ENCODE results near the gene ZNF860.
"Not testable (repeated sequence)": the region's sequence is repeated elsewhere in the genome, so short reads cannot be mapped to it uniquely, and the experiment has no call there.

ZNF860 gene

DNA sequence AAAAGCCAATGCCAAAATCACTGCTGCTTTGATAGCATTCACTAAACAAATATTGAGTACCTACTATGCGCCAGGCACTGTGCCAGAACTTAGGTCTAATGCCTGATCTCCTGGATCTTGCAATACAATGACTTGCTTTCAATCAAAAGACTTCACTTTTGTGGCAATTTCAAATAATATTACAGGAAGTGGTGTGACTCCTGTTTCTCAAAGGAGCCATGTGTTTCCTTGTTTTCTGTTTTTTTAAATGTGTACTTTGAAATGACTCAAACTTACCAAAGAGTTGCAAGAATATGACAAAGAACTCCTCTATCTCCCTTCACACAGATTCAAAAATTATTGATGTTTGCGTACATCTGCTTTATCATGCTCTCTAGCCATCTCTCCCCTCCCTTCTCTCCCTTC is 18.7 kb upstream of the ZNF860 start:
- DNase-seq = no peak

- DNase-seq = no peak
Observed at GRCh38 chr3:31966978-31967591, 14.5 kb upstream of the ZNF860 start.

- DNase-seq = no peak
Observed at GRCh38 chr3:31967592-31967991, 14.0 kb upstream of the ZNF860 start.

DNA sequence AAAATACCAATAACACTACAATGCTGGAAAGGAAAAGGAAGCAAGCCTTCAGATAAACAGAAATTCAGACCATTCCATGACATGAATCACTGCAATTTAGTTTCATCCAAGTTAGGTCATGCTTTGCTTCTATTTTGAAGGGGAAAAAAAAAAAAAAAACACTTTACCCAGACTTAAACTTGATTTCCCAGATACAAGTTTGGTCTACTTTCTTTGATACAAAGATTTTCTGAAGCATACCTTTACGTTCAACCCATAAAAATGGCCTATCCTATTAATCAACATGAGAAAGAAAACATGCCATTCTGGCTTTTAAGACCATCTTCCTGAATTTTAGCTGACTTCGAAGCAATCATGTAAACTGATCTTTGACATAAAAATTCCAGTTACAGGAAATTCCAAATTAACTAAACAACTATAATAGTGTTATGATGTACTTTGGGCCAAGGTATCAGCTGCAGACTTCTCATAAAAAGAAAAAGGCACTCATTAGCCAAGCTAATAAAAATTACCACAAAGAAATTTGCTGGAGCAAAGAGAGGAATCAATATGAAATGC is 13.1 kb upstream of the ZNF860 start:
- no peak for DNase-seq

DNA sequence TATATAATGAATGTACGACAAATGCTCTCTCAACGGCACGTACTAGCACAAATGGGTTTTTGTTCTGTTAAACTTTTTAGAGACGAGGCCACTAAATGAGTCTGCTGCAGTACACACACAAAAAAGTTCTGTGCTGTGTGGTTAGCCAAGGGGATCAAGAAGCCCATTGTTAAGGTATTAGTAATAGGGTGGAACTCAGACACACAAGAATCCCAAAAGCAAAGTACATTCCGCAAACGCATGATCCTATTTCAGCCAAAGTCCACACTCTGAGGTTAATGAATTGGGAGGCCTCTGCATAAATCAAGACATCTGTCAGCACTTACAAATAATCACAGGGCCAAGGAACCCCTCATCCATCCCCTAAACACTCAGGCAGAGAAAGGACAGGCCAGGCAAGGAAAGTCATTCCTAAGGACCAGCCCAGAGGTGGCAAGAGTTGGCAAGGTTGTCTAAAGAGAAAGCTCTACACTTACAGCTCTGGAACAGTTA is 12.6 kb upstream of the ZNF860 start:
- no peak for DNase-seq

DNA sequence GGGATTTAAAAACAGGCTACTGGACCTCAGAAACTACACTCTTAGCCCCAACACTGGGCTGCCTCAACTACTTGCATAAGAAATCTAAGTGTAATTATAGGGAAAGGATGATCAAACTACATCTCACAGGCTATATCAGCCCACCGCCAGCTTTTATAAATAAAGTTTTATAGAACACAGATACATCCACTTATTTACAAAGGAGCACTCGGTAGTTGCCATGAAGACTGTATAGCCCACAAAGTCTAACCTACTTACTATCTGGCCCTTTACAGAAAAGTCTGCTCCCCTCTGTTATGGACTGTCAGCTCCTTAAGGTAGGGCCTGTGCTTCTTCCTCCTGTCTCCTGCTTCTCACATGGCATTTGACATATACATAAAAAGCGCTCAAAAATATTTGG is 9.9 kb upstream of the ZNF860 start:
- no peak for DNase-seq

DNA sequence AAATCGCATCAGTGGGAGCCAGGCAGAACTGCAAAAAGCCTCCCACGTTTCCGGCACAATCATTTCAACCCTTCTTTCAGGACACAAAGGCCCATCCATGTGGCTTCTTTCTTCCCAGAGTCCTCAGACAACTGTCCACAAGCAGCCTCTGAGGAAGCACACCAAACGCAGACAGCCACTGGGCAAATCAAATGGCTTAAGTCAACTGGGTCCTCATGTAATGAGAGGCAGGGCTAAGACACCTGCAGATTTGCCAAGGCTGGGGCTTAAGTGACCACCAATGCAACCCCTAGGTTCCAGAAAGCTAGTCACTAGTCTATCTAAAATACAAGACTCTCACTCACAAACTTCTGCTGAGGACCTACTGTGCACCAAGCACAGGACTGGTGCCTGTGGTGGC is 8.5 kb upstream of the ZNF860 start:
- no peak for DNase-seq

DNA sequence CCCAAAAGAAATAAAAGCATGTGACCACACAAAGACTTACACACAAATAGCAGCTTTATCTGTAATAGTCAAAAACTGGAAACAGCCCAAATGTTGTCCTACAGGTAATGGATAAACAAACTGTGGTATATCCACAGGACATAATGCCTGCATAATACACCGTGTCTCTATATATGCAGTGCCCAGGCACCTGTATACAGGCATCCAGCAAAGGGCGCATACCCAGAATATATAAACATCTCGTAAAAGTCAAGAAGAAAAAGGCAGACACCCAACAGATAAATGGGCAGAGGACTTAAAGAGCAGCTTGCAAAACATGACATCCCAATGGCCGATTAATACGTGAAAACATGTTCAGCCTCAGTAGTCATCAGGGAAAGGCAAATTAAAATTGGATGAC is 7.7 kb upstream of the ZNF860 start:
- DNase-seq = no peak

- no peak for DNase-seq
Observed at GRCh38 chr3:31974471-31974870, 7.1 kb upstream of the ZNF860 start.

- DNase-seq = no peak
Observed at GRCh38 chr3:31974964-31975363, 6.6 kb upstream of the ZNF860 start.

DNA sequence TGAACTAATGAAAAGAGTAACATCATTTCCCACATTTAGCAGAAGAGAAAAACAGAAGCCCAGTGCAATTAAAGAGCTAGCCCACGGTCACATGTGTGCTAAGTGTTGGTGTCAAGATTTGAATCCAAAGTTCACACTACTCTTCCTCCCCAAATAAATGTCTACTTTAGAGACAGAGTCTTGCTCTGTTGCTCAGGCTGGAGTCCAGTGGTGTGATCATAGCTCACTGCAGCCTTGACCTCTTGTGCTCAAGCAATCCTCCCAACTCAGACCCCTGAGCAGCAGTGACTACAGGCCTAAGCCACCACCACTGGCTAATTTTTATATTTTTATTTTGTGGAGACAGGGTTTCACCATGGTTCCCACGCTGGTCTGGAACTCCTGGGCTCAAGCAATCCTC is 5.2 kb upstream of the ZNF860 start:
- DNase-seq = no peak

DNA sequence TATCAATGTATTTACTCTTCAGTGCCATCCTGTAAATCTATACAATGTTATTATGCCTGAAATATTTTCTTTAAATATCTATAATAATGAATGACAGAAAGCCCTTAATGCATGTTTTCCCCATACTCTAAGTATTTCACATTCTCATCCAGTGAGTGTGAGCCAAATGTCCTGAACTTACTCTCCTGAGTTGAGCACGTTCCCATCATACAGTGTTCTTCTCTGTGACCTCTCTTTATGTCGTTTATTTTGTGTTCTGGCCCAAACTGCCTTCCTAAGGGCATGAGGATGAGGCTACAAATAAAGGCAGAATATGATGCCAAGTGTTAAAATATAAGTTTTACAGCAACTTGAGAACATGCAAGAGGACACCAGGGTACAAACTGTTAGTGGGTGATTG is 3.8 kb upstream of the ZNF860 start:
- no peak for DNase-seq

- no peak for DNase-seq
Observed at GRCh38 chr3:31978553-31978952, 3.0 kb upstream of the ZNF860 start.

DNA sequence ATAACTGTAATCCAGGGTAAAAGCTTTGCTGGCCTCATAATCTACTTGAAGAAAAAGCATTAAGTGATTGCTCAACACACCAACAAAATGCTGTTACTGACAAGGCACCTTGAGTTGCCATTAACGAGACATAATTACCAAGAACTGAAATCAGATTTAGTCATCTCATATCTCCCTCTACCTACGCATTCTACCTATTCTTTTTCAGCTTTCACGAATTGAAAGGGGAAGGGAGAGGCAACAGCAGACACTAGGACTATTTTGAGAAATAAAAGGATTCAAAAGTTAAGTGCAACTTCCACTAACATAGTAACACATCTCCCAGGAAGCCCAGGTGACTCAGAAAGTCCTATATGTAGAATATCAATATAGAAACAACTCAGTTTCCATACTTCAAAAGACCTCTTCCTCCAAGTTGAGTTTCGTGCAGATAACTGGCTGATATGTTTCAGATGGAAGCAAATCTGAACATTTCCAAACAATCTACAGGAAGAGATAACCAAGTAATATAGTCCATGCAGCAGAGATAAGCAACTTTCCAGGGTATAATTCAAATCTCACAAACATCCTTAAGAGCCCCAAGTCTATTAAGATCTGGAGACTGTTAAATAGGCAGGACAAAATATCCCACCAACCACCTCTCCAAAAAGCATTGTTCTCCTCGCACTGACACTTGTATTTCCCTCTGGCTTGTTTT is 2.4 kb upstream of the ZNF860 start:
- no peak for DNase-seq

- peak; percentile 71 for DNase-seq
Observed at GRCh38 chr3:31980530-31981205, 882 bp upstream of the ZNF860 start.

DNA sequence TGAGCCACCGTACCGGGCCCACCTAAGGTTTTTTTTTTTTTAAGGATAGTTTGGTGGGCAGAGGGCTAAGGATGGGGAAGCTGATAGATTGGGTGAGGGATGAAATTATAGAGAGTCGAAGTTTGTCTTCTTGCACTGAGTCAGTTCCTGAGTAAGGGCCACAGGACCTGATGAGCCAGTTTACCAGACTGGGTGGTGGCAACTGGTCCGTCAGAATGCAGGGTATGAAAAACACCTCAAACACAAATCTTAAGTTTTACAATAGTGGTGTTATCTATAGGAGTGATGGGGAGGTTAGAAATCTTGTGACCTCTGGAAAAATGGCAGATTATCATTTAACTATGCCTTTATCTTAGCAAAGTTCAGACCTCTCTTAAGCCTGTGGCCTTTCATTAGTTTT is 2.8 kb downstream of the ZNF860 start:
- no peak for DNase-seq

DNA sequence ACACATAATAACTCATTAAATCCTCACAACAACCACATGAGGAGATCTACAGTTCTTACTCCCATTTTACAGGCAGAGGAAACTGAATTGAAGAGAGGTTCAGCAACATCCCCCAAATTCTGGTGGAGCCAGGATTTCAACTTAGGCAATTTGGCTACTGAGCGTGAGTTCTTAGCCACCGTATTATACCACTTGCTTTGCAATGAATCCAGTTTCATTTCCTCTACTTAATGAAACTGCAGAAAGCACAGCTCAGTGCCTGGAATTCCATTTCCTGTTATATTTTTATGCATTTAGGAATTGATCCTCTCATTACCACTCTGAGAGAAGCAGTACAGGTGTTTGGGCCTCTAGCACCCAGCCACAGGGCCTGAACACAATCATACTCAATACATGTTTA is 4.3 kb downstream of the ZNF860 start:
- no peak for DNase-seq

DNA sequence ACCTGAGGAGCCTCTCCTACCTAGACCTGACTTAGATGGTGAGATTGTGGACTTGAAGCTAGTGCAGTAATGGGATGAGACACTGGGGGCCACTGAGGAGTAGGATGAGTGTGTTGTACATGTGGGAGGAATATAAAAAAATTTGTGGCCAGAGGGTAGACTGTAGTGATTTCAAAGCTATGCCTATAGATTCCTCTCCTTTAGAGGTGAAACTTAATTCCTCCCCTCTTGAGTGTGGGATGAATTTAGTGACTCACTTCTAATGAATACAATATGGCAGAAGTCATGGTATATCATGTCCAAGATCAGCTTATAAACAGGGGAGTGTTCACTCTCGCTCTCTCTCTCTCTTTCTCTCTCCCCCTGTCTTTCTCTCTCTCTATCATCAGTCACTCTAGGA is 6.7 kb downstream of the ZNF860 start:
- no peak for DNase-seq

DNA sequence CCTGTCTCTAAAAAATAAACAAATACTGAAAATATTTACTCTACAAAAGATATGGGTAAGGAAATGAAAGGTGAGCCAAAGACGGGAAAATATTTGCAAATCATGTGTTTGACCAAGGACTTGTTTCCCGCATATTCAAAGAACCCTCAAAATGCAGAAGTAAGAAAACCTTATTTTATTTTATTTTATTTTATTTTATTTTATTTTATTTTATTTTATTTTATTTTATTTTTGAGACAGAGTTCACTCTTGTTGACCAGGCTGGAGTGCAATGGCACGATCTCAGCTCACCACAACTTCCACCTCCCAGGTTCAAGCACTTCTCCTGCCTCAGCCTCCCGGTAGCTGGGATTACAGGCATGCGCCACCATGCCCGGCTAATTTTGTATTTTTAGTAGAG is 11.4 kb downstream of the ZNF860 start:
- DNase-seq = not testable (repeated sequence)

DNA sequence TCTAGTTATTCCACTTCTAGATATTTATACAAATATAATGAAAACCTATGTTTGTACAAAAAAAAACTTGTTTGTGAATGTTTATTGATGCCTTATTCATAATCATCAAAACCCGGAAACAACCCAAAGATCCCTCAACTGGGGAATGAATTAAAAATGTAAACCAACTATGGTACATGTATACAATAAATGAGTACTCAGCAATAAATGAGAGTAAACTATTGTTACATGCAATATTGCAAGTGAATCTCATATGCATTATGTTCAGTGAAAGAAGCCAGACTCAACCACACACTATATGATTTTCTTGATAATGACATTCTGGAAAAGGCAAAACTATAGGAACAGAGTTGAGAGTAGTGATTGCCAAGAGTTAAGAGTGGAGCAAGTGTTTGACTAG is 12.3 kb downstream of the ZNF860 start:
- DNase-seq = no peak

DNA sequence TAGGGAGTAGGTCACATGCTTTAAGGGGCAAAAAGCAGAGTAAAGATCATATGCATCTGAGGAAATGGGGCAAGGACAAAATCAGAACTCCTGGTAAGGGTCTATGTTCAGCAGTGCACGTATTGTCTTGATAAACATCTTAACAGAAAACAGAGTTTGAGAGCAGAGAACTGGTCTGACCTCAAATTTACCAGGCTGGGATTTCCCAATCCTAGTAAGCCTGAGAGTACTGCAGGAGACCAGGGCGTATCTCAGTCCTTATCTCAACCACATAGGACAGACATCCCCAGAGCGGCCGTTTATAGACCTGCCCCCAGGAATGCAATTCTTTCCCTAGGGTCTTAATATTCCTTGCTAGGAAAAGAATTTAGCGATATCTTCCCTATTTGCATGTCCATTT is 13.5 kb downstream of the ZNF860 start:
- DNase-seq = not testable (repeated sequence)

- no peak for DNase-seq
Observed at GRCh38 chr3:31996195-31996594, 14.6 kb downstream of the ZNF860 start.

- DNase-seq = no peak
Observed at GRCh38 chr3:31997500-31997899, 15.9 kb downstream of the ZNF860 start.

GRCh38 chr3:31999907-32000439 is 18.4 kb downstream of the ZNF860 start:
- DNase-seq = no peak

All from CD4-positive, alpha-beta T cell treated with Interferon gamma for 1 hour (primary cell).